KMS-11 (cell line): ENCODE measurements around the gene FKBP8.

Experiments used
- H2AFZ ChIP-seq: fragments of 200-600 bp; sonication (generic); 2 replicates; pipeline ENCODE4 v1.6.1; 2016; ENCODE audit warnings: antibody characterized with exemption, mixed run types, low read depth
- H3K27ac ChIP-seq: fragments of 200-600 bp; sonication (generic); 2 replicates; pipeline ENCODE4 v1.6.1; 2016; ENCODE audit warnings: mild to moderate bottlenecking, mixed run types
- H3K27me3 ChIP-seq: fragments of 200-600 bp; sonication (generic); 2 replicates; pipeline ENCODE4 v1.6.1; 2017; ENCODE audit warnings: mild to moderate bottlenecking, low read depth, mixed run types, moderate library complexity; ENCODE audit not compliant: insufficient read depth
- H3K36me3 ChIP-seq: fragments of 200-600 bp; sonication (generic); 2 replicates; pipeline ENCODE4 v1.6.1; 2017; ENCODE audit warnings: mild to moderate bottlenecking, mixed run types; ENCODE audit not compliant: insufficient read depth
- H3K4me1 ChIP-seq: fragments of 200-600 bp; sonication (generic); 2 replicates; pipeline ENCODE4 v1.6.1; 2016; ENCODE audit warnings: mild to moderate bottlenecking, low read depth, mixed run types; ENCODE audit not compliant: poor library complexity, severe bottlenecking
- H3K4me2 ChIP-seq: fragments of 200-600 bp; sonication (generic); 2 replicates; pipeline ENCODE4 v1.7.0; 2016; ENCODE audit warnings: mild to moderate bottlenecking, mixed run types
- H3K4me3 ChIP-seq: fragments of 200-600 bp; sonication (generic); IDR thresholded peaks from 2 replicates; pipeline ENCODE4 v1.6.1; 2017; ENCODE audit warnings: low read depth, low read length, mixed read lengths; ENCODE audit not compliant: insufficient read depth
- H3K79me2 ChIP-seq: fragments of 200-600 bp; sonication (generic); 2 replicates; pipeline ENCODE4 v1.6.1; 2016; ENCODE audit warnings: low read depth, mixed run types; ENCODE audit not compliant: insufficient read depth
- H3K9ac ChIP-seq: fragments of 200-600 bp; sonication (generic); 2 replicates; pipeline ENCODE4 v1.6.1; 2016; ENCODE audit warnings: mild to moderate bottlenecking, mixed run types
- H4K20me1 ChIP-seq: fragments of 200-600 bp; sonication (generic); 2 replicates; pipeline ENCODE4 v1.6.1; 2016; ENCODE audit warnings: mild to moderate bottlenecking, mixed run types; ENCODE audit not compliant: insufficient read depth
- CTCF ChIP-seq: fragments of 200-600 bp; sonication (generic); conservative IDR thresholded peaks from 2 replicates; pipeline ENCODE4 v1.6.1; 2017; ENCODE audit warnings: low read depth, mild to moderate bottlenecking, antibody characterized with exemption, low read length, moderate library complexity, mixed read lengths

Gene FKBP8

GRCh38 chr19:18532168-18532890, 11.0 kb downstream of the FKBP8 start:
- Histone ChIP-seq H3K9ac (no peak overlapping the region), H3K4me3 (no peak overlapping the region), H4K20me1 (no peaks in the 10 kb centered on the region), H3K27ac (no peak overlapping the region), H3K4me2 (no peak overlapping the region), H3K36me3 (no peaks in the 10 kb centered on the region), H2AFZ (no peak overlapping the region), H3K4me1 (no peaks in the 10 kb centered on the region), H3K79me2 (no peaks in the 10 kb centered on the region), H3K27me3 (no peaks in the 10 kb centered on the region)
- no peak for TF ChIP-seq CTCF

DNA sequence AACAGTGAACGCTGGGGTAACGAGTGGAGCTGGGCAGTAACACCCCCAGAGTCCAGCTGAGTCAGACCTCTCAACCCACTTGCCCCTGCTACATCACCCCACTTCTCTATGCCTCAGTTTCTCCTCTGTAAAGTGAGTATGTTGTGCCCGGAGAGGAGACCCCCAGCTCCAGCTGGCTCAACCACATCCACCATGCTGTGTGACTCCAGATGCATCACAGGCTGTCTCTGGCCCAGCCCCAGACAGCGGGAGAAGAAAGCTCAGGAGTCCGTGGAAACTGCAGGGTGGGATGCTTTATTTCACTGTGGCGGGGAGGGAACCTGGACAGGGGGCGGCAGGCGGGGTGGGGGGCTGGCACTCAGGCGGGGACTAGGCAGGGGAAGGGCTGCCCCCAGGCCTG, 11.9 kb downstream of the FKBP8 start:
- TF ChIP-seq CTCF, result no peak
- H3K4me1 ChIP-seq, result no peaks in the 10 kb centered on the region
- no peak overlapping the region for H3K27ac ChIP-seq
- H3K36me3 ChIP-seq, result no peaks in the 10 kb centered on the region
- no peaks in the 10 kb centered on the region for H3K27me3 ChIP-seq
- no peak overlapping the region for H3K9ac ChIP-seq
- H3K4me2 ChIP-seq, result no peak overlapping the region
- no peak overlapping the region for H3K4me3 ChIP-seq
- no peaks in the 10 kb centered on the region for H4K20me1 ChIP-seq
- H3K79me2 ChIP-seq, result no peaks in the 10 kb centered on the region
- no peak overlapping the region for H2AFZ ChIP-seq

DNA sequence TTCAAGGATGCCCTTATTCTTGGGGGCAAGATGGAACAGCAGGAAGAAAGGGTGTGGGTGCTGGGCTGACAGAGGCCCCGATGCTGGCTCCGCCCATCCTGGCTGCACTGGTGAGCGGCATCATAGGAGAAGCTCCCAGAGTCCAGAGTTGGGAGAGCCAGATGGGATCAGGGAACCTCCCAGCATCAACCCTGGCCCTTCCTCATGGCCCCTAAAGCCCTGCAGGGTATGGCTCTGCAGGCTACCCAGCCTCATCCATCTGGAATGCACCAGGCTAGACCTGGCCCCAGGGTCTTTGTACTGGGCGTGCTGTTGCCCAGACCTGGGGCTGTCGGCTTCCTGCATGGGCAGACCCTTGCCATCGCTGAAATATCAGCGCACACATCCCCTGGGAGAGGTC, 13.6 kb downstream of the FKBP8 start:
- no peaks in the 10 kb centered on the region for H3K4me1 ChIP-seq
- no peak overlapping the region for H3K4me3 ChIP-seq
- no peak overlapping the region for H2AFZ ChIP-seq
- no peaks in the 10 kb centered on the region for H3K79me2 ChIP-seq
- no peak overlapping the region for H3K4me2 ChIP-seq
- H3K27me3 ChIP-seq, result no peaks in the 10 kb centered on the region
- TF ChIP-seq CTCF, result no peak
- H3K27ac ChIP-seq, result no peak overlapping the region
- no peaks in the 10 kb centered on the region for H4K20me1 ChIP-seq
- no peak overlapping the region for H3K9ac ChIP-seq
- H3K36me3 ChIP-seq, result no peaks in the 10 kb centered on the region

- no peak overlapping the region for H2AFZ ChIP-seq
- no peak overlapping the region for H3K4me2 ChIP-seq
- no peak overlapping the region for H3K9ac ChIP-seq
- no peak overlapping the region for H3K27ac ChIP-seq
- peaks cover 4% of the 10 kb centered on the region for H3K79me2 ChIP-seq
- H3K36me3 ChIP-seq, result no peaks in the 10 kb centered on the region
- no peak for TF ChIP-seq CTCF
- H3K27me3 ChIP-seq, result no peaks in the 10 kb centered on the region
- no peak overlapping the region for H3K4me3 ChIP-seq
- H3K4me1 ChIP-seq, result peaks cover 5% of the 10 kb centered on the region
- no peaks in the 10 kb centered on the region for H4K20me1 ChIP-seq
These were observed 17.1 kb downstream of the FKBP8 start for GRCh38 chr19:18526316-18526715.
